G401 (cell line): Measurements from ENCODE around the gene IKZF4. TPM values are rescaled to one million over a fixed set of nuclear protein-coding genes. Genes with fewer than 3 reads are reported as not detected.
"Not testable (repeated sequence)": the region's sequence is repeated elsewhere in the genome, so short reads cannot be mapped to it uniquely, and the experiment has no call there.

ENCODE experiments used
- DNase-seq: peaks from one replicate; pipeline ENCODE4 v3.0.0-alpha.2; 2015; ENCODE audit warnings: low spot score
- in situ Hi-C: cut with HindIII; loops from 2 replicates; pipeline ENCODE4 v1.10.0; 2016; ENCODE audit warnings: low sequenced_read_pairs, mixed read lengths
- total RNA-seq: library from RNA; depleted of rRNA; stranded (reverse); fragments of >200 nt; shearing (Covaris generic); gene quantifications from 2 replicates; pipeline ENCODE4 v1.2.3, GENCODE V29; 2014

IKZF4 gene
- total RNA-seq, 1 experiment from 2014 or later, result 0.54 TPM

DNA sequence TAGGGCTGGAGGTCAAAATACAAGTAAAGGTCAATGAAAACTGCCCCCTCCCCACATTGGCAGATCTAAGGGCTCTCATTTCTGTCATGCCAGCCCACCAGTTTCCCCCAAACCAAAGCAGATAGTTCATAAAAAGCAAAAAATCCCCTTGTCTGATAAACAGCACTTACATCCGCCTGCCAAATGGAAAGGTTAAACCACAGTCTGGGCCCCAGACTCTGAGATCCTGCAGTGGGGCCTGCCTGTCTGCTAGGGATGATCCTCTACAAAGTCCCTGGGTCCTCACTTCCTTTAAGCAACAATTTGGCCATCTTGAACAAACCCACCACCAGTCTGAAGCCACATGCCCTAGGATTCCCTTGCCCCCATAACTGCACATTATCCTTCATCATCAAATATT lies 11.1 kb downstream of the IKZF4 start:
- DNase-seq, result no peak
- in situ Hi-C loops, result no loop called here

DNA sequence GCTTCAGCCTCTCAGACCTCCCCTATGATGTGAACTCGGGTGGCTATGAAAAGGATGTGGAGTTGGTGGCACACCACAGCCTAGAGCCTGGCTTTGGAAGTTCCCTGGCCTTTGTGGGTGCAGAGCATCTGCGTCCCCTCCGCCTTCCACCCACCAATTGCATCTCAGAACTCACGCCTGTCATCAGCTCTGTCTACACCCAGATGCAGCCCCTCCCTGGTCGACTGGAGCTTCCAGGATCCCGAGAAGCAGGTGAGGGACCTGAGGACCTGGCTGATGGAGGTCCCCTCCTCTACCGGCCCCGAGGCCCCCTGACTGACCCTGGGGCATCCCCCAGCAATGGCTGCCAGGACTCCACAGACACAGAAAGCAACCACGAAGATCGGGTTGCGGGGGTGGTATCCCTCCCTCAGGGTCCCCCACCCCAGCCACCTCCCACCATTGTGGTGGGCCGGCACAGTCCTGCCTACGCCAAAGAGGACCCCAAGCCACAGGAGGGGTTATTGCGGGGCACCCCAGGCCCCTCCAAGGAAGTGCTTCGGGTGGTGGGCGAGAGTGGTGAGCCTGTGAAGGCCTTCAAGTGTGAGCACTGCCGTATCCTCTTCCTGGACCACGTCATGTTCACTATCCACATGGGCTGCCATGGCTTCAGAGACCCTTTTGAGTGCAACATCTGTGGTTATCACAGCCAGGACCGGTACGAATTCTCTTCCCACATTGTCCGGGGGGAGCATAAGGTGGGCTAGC lies 13.9 kb downstream of the IKZF4 start:
- in situ Hi-C loops, result no loop called here
- DNase-seq, result no peak

DNA sequence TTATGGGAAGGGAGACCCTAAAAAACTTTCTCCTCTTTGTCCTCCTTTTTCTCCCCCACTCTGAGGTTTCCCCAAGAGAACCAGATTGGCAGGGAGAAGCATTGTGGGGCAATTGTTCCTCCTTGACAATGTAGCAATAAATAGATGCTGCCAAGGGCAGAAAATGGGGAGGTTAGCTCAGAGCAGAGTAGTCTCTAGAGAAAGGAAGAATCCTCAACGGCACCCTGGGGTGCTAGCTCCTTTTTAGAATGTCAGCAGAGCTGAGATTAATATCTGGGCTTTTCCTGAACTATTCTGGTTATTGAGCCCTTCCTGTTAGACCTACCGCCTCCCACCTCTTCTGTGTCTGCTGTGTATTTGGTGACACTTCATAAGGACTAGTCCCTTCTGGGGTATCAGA lies 16.3 kb downstream of the IKZF4 start:
- in situ Hi-C loops, result no loop called here
- no peak for DNase-seq

- DNase-seq, result no peak
- in situ Hi-C loops, result no loop called here
Measured at GRCh38 chr12:56038022-56038655, 17.3 kb downstream of the IKZF4 start.

DNA sequence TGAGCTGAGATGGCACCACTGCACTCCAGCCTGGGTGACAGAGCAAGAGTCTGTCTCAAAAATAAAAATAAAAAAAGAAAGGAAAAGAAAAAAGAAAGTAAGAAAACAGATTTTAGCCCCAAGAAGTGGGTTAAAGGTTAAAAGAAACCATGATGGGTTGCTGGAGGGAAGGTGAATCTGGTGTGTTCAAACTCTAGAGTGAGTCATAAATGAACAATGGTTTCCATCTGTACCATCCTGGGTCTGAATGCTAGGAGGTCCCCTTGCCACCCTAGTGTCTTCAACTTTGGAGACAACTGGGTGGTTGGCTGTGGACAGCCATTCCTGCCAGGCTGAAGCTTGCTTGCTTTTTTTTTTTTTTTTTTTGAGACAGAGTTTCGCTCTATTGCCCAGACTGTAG lies 19.3 kb downstream of the IKZF4 start:
- in situ Hi-C loops, result no loop called here
- DNase-seq, result no peak

DNA sequence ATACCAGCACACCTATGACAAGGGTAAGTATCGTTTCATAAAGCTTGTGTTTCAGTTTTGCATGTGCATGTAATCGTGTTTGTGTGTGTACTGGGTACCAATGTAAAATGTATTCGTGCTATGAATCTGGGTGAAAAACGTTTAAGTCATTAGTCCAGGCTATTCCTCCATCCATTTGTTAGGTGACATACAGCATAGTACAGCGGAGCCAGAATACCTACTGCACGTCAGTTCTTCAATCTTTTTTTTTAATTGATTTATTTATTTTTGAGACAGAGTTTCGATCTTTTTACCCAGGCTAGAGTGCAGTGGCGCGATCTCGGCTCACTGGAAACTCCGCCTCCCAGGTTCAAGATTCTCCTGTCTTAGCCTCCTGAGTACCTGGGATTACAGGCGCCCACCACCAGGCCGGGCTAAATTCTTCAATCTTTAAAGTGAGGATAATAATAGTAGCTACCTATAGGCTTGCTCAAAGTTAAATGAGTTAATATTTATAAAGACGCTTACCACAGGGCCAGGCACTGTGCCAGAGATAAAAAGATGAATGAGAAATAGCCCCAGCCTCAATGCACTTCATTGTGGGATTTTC lies 20.2 kb downstream of the IKZF4 start:
- DNase-seq, result no peak
- in situ Hi-C loops, result no loop called here

GRCh38 chr12:56041552-56042429 lies 20.9 kb downstream of the IKZF4 start, which contains the start of gene RPS26:
RPS26 (plus strand) TSS chr12:56041918; CDS start chr12:56042167, 249 bp downstream.
- in situ Hi-C loops, result no loop called here
- DNase-seq, result peak; percentile 97

GRCh38 chr12:56042430-56042813 lies 21.6 kb downstream of the IKZF4 start:
- in situ Hi-C loops, DNase-seq: not testable (repeated sequence)

DNA sequence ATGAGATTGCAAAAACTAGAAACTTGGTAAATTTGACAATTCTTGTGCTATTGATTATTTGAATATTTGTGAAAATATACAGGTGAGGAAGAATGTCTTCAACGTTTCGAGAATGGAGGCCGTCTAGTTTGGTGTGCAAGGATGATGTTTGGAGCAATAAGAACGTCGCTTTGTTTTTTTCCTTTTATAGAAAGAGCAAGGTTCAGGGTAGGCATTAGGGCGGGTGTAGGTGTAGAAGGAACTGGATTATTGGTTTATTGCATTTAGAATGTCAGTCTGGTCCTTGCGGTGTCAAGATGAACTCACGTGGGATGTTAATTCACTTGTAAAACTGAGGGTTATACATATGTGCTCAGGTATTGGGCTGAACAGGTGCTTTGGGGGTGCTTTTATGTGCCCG lies 22.0 kb downstream of the IKZF4 start:
- in situ Hi-C loops, result no loop called here
- DNase-seq, result no peak

DNA sequence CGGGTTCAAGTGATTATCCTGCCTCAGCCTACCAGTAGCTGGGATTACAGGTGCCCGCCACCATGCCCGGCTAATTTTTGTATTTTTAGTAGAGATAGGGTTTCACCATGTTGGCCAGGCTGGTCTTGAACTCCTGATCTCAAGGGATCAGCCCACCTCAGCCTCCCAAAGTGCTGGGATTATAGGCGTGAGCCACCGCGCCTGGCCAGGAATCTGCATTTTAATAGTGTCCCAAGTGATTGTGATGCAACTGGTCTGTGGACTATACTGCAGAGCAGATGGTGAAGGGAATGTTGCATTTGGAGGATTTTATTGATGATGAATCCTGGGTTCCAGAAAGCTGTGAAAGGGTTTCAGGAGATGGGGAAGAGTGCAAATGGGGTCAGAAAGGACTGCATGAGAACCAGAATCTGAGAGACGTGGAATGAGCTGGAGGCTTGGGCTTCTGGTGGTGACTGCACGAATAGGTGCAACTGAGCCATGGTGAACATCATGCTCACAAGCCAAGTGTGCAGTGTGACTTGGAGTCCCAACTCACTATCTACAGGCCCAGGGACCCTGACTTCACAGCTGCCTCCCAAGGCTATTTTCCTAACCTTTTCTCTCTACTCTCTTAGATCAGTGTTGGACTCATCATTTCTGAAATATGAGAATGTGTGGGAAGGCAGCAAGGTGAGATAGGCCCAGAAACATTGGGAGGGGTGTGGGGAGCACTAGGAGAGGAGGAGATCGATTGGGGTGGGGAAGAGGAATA lies 25.4 kb downstream of the IKZF4 start:
- DNase-seq, result peak; percentile 18
- in situ Hi-C loops, result no loop called here

DNA sequence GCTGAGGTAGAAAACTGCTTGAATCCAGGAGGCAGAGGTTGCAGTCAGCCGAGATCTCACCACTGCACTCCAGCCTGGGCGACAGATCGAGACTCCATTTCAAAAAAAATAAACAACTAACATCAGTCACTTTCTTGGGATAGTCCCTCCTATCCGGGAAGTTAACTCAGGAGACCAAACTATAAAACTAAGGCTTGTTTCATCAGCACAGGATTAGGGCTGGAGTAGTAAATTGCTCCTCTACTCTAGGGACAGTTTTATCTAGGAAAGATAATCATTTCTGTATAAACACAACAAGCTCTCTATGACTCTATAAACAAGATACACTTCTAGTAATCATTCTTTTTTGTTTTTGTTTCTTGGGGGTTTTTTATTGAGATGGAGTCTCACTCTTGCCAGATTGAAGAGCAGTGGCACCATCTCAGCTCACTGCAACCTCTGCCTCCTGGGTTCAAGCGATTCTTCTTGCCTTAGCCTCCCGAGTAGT lies 32.6 kb downstream of the IKZF4 start:
- in situ Hi-C loops, result no loop called here
- DNase-seq, result no peak

DNA sequence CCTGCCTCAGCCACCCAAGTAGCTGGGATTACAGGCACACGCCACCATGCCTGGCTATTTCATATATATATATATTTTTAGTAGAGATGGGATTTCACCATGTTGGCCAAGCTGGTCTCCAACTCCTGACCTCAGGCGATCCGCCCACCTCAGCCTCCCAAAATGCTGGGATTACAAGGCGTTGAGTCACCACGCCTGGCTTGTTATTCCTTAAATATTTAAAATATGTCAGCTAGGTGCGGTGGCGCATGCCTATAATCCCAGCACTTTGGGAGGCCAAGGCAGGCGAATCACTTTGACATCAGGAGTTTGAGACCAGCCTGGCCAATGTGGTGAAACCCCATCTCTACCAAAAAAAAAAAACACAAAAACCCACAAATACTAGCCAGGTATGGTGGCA lies 39.1 kb downstream of the IKZF4 start:
- DNase-seq, in situ Hi-C loops: not testable (repeated sequence)

DNA sequence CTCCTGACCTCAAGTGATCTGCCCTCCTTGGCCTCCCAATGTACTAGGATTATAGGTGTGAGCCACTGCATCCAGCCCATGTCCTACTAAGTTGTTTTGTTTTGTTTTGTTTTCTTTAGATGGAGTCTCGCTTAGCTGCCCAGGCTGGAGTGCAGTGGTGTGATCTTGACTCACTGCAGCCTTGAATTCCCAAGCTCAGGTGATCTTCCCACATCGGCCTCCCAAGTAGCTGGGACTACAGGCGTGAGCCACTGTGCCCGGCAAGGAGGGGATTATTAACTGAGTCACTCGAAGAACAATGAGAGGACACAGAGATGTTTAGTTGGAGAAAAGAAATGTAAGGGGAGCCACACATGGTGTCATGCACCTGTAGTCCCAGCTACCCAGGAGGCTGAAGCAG lies 41.1 kb downstream of the IKZF4 start:
- in situ Hi-C loops, result no loop called here
- no peak for DNase-seq

GRCh38 chr12:56062996-56063395 lies 42.2 kb downstream of the IKZF4 start:
- in situ Hi-C loops, result no loop called here
- no peak for DNase-seq

GRCh38 chr12:56071648-56072047 lies 50.8 kb downstream of the IKZF4 start:
- no peak for DNase-seq
- in situ Hi-C loops, result no loop called here

DNA sequence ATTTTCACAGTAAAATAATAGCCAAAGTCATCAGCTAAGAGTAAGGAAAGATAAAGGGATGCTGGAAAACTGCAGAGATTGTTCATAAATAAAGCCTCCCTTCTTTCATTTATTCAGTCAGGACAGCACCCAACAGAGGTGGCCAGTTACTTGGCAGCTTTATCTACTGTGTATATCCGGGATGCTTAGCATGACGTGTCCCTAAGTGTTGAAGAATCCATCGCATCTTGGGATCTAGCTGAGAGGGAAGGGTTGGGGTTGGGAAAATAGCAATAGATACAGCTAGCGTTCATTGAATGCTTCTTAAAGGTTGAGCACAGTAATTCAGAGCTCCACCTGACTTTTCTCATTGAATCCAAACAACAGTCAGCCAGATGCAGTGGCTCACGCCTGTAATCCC lies 53.6 kb downstream of the IKZF4 start:
- in situ Hi-C loops, result no loop called here
- no peak for DNase-seq

DNA sequence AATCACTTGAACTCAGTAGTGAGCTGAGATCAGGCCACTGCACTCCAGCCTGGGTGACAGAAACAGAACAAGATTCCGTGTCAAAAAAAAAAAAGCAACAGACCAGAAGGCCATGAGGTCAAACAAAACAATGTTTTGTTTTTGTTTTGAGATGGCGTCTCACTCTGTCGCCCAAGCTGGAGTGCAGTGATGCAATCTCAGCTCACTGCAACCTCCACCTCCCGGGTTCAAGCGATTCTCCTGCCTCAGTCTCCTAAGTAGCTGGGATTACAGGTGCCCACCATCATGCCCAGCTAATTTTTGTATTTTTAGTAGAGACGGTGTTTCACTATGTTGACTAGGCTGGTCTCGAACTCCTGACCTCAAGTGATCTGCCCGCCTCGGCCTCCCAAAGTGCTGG lies 57.1 kb downstream of the IKZF4 start:
- DNase-seq, in situ Hi-C loops: not testable (repeated sequence)

GRCh38 chr12:56078427-56078826 lies 57.6 kb downstream of the IKZF4 start:
- in situ Hi-C loops, result no loop called here
- no peak for DNase-seq
